Cardiac muscle cell (in vitro differentiated cells and primary cell): ENCODE measurements around the gene PRKCD. TPM values are rescaled to one million over a fixed set of nuclear protein-coding genes. Genes with fewer than 3 reads are reported as not detected.
A peak's percentile ranks its signal among the peaks of the same experiment; 100 is the strongest.

ENCODE experiments used
- DNase-seq, 2 donors: peaks; one replicate each; pipeline versions ENCODE4 v3.0.0 to v3.0.0-alpha.2; 2010 to 2017; ENCODE audit warnings: low read depth in 1 of 2, low spot score in 1 of 2
- H3K27ac ChIP-seq: fragments of 200-600 bp; sonication (generic); 2 replicates; pipeline ENCODE4 v1.5.1; 2016
- H3K27me3 ChIP-seq: fragments of 200-600 bp; sonication (generic); 2 replicates; pipeline ENCODE4 v1.6.0; 2016; ENCODE audit warnings: control low read depth
- H3K36me3 ChIP-seq: fragments of 200-600 bp; sonication (generic); 2 replicates; pipeline ENCODE4 v1.5.1; 2016; ENCODE audit warnings: control low read depth
- H3K4me1 ChIP-seq: fragments of 200-600 bp; sonication (generic); 2 replicates; pipeline ENCODE4 v1.8.1; 2017; ENCODE audit warnings: low read depth, mild to moderate bottlenecking, mixed run types
- H3K4me3 ChIP-seq: fragments of 200-600 bp; sonication (generic); 2 replicates; pipeline ENCODE4 v1.5.1; 2016; ENCODE audit warnings: mild to moderate bottlenecking
- H3K9me3 ChIP-seq: fragments of 200-600 bp; sonication (generic); 2 replicates; pipeline ENCODE4 v1.5.1; 2017; ENCODE audit warnings: low read depth, mild to moderate bottlenecking, control low read depth
- CTCF ChIP-seq: IDR thresholded peaks from 2 replicates; pipeline ENCODE4 v1.5.1; 2012; ENCODE audit warnings: low read depth, mild to moderate bottlenecking, low read length
- polyA plus RNA-seq: library from polyadenylated mRNA; unstranded; fragments of >200 nt; fragmentation: Nextera tagmentation; extraction: Ambion mirVana; gene quantifications from 2 replicates; pipeline ENCODE4 v1.2.1, GENCODE V29; 2016
- total RNA-seq: library from RNA; depleted of rRNA; stranded (reverse); fragments of >200 nt; gene quantifications from 2 replicates; pipeline ENCODE4 v1.2.3, GENCODE V29; 2016

Gene PRKCD
- total and polyA plus RNA-seq, 2 experiments from 2014 or later = 1.3 to 3.9 TPM

- peaks cover 23% of the 10 kb centered on the region for H3K27me3 ChIP-seq
- peak; percentile 99 for TF ChIP-seq CTCF
- no peaks in the 10 kb centered on the region for H3K9me3 ChIP-seq
- no peak overlapping the region for H3K4me3 ChIP-seq
- H3K4me1 ChIP-seq = no peaks in the 10 kb centered on the region
- no peaks in the 10 kb centered on the region for H3K36me3 ChIP-seq
- H3K27ac ChIP-seq = no peak overlapping the region
- DNase-seq = peak; percentile 56 to 74
Observed at GRCh38 chr3:53195602-53196574, 34.9 kb downstream of the PRKCD start.

DNA sequence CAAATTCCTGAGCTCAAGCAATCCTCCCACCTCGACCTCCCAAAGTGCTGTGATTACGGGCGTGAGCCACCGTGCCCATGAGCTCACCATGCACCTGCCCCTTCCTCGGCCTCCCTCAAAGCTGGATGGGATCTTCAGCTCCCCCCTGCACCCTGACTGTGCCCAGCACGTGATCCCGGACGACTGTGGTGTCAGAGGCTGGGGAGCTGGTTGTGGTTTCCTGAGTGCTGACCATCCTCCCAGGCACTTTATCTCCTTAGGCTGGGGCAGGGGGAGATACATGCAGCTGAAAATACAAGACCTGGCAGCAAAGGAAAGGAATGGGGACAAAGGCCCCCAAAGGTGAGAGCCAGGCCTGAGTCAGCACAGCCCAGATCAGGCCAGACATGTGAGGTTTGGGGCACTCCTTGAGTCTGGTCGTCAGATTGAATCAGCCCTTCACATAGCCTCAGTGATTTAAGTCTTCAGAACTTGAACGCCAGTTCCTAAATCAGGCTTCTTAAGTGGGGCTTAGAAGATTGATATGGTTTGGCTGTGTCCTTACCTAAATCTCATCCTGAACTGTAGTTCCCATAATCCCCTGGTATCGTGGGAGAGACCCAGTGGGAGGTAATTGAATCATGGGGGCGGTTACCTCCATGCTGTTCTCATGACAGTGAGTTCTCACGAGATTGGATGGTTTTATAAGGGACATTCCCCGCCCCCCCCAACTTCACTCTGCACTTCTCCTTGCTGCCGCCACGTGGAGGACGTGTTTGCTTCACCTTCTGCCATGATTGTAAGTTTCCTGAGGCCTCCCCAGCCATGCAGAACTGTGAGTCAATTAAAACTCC, 35.8 kb downstream of the PRKCD start:
- H3K36me3 ChIP-seq = no peaks in the 10 kb centered on the region
- DNase-seq = peak; percentile 22 to 79
- H3K4me3 ChIP-seq = no peak overlapping the region
- H3K9me3 ChIP-seq = no peaks in the 10 kb centered on the region
- no peak overlapping the region for H3K27ac ChIP-seq
- peak; percentile 19 for TF ChIP-seq CTCF
- H3K4me1 ChIP-seq = no peaks in the 10 kb centered on the region
- H3K27me3 ChIP-seq = peaks cover 24% of the 10 kb centered on the region

DNA sequence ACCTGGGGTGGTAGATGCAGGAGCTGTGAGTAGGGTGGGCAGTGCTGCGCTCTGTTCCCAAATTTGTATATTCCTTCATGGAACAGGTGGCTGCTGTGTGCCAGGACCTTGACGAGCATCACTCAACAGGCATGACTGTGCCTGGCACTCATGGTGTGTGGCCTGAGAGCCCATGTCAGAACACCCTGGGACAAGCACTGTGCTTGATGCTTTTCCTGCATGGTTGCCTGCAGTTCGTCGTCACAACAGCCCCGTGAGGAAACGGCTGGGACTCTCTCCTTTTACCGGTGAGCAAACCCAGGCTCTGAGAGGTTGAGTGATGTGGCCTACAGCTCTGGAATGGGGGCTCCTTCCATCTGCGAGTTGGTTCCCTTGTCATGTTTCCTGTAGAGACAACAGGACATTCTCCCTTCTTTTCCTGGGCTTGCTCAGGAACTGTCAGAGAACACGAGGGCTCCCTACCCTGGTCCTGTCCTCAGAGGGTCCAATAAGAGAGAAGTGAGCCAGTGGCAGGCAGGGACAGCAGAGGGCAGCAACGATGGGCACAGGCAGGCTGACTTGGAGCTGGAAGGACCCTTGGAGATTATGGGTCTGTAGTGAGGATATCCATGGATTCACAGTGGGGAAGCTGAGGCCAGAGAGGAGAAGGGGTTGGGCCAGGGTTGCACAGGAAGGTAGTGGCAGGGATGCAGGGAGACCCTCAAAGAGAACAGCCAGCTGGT, 37.4 kb downstream of the PRKCD start:
- no peak overlapping the region for H3K27ac ChIP-seq
- H3K27me3 ChIP-seq = peaks cover 21% of the 10 kb centered on the region
- DNase-seq = peak in 1 of 2 donors; percentile 26
- H3K9me3 ChIP-seq = no peaks in the 10 kb centered on the region
- H3K4me3 ChIP-seq = no peak overlapping the region
- peak; percentile 15 for TF ChIP-seq CTCF
- no peaks in the 10 kb centered on the region for H3K4me1 ChIP-seq
- no peaks in the 10 kb centered on the region for H3K36me3 ChIP-seq

DNA sequence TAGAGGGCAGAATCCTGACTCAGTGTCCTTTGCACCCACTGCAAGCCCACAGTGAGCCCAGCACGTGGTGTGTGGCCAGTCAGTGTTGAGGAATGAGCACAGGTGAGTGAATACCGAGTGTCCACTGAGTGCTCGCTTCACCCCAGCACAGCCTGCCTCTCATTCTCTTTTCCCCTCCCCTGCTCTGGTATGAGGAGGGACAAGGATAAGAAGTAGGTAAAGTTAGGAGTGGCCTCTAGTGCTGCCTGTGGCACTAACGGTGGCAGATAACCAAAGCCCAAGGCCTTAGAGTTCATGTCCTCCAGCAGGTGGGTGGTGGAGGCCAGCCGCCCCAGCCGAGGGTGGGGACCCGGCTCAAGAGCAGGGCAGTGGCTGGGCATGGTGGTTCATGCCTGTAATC, 38.0 kb downstream of the PRKCD start:
- TF ChIP-seq CTCF = no peak
- Histone ChIP-seq H3K27me3 (peaks cover 19% of the 10 kb centered on the region), H3K9me3 (no peaks in the 10 kb centered on the region), H3K36me3 (no peaks in the 10 kb centered on the region), H3K4me1 (no peaks in the 10 kb centered on the region), H3K27ac (no peak overlapping the region), H3K4me3 (no peak overlapping the region)
- no peak for DNase-seq

GRCh38 chr3:53199834-53200233, 38.8 kb downstream of the PRKCD start:
- H3K9me3 ChIP-seq = no peaks in the 10 kb centered on the region
- no peak overlapping the region for H3K4me3 ChIP-seq
- no peak overlapping the region for H3K27ac ChIP-seq
- H3K27me3 ChIP-seq = peaks cover 22% of the 10 kb centered on the region
- no peaks in the 10 kb centered on the region for H3K36me3 ChIP-seq
- DNase-seq = no peak
- TF ChIP-seq CTCF = no peak
- no peaks in the 10 kb centered on the region for H3K4me1 ChIP-seq
